ENCODE results near the gene CAMK2G.

- TF ChIP-seq, protein P1, sequence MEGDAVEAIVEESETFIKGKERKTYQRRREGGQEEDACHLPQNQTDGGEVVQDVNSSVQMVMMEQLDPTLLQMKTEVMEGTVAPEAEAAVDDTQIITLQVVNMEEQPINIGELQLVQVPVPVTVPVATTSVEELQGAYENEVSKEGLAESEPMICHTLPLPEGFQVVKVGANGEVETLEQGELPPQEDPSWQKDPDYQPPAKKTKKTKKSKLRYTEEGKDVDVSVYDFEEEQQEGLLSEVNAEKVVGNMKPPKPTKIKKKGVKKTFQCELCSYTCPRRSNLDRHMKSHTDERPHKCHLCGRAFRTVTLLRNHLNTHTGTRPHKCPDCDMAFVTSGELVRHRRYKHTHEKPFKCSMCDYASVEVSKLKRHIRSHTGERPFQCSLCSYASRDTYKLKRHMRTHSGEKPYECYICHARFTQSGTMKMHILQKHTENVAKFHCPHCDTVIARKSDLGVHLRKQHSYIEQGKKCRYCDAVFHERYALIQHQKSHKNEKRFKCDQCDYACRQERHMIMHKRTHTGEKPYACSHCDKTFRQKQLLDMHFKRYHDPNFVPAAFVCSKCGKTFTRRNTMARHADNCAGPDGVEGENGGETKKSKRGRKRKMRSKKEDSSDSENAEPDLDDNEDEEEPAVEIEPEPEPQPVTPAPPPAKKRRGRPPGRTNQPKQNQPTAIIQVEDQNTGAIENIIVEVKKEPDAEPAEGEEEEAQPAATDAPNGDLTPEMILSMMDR (IDR thresholded peaks at IDR 0.05; ENCODE audit: low read length) = no peak
- TF ChIP-seq EZH2 (IDR thresholded peaks at IDR 0.05; ENCODE audit: borderline replicate concordance, low read length) = no peak
Observed at GRCh38 chr10:73838827-73839226, 35.5 kb downstream of the CAMK2G start.
